ENCODE data around the gene EVL. TPM values are rescaled to one million over a fixed set of nuclear protein-coding genes. Genes with fewer than 3 reads are reported as not detected.

The EVL gene
- polyA plus RNA-seq, 2 of the 4 experiments (the other 2 are of a cell fraction), result 14.8 to 32.9 TPM

GRCh38 chr14:100121643-100122480, 56.6 kb downstream of the EVL start:
- H3K27ac ChIP-seq, result no peak overlapping the region
- H3K4me3 ChIP-seq, result no peak overlapping the region
- DNase-seq (ENCODE audit: low read depth in 1 of 2, low spot score in 1 of 2), result no peak
- no peak for FAIRE-seq
- no peaks in the 10 kb centered on the region for H3K9me3 ChIP-seq
- no peaks in the 10 kb centered on the region for H3K4me1 ChIP-seq
- H3K4me2 ChIP-seq, result no peak overlapping the region
- TF ChIP-seq HOXA7 (CRISPR knock-in tag; IDR thresholded peaks at IDR 0.05) (no peak), NFE2L2 (conservative IDR thresholded peaks at IDR 0.05; ENCODE audit: low read length) (no peak), RARB (CRISPR knock-in tag; IDR thresholded peaks at IDR 0.05) (no peak), CBX8 (IDR thresholded peaks at IDR 0.05) (no peak), POLR2A (IDR thresholded peaks at IDR 0.05; ENCODE audit: low read length) (no peak), RNF2 (IDR thresholded peaks at IDR 0.05; ENCODE audit: borderline replicate concordance, low read depth) (no peak), RCOR1 (IDR thresholded peaks at IDR 0.05; ENCODE audit: low read depth, low read length) (no peak), FOSB (CRISPR knock-in tag; IDR thresholded peaks at IDR 0.05) (no peak), MAZ (IDR thresholded peaks at IDR 0.05; ENCODE audit: borderline replicate concordance, low read depth, low read length) (no peak), GATA3 (IDR thresholded peaks at IDR 0.05; ENCODE audit: borderline replicate concordance) (no peak), TFCP2L1 (CRISPR knock-in tag; IDR thresholded peaks at IDR 0.05) (no peak), MYC (IDR thresholded peaks at IDR 0.05; ENCODE audit: borderline replicate concordance, low read length) (no peak), ZSCAN20 (CRISPR knock-in tag; IDR thresholded peaks at IDR 0.05) (no peak), HDAC2 (IDR thresholded peaks at IDR 0.05) (no peak)
- TF ChIP-seq, protein P1, sequence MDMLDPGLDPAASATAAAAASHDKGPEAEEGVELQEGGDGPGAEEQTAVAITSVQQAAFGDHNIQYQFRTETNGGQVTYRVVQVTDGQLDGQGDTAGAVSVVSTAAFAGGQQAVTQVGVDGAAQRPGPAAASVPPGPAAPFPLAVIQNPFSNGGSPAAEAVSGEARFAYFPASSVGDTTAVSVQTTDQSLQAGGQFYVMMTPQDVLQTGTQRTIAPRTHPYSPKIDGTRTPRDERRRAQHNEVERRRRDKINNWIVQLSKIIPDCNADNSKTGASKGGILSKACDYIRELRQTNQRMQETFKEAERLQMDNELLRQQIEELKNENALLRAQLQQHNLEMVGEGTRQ (IDR thresholded peaks at IDR 0.05), result no peak
- TF ChIP-seq, protein P2, sequence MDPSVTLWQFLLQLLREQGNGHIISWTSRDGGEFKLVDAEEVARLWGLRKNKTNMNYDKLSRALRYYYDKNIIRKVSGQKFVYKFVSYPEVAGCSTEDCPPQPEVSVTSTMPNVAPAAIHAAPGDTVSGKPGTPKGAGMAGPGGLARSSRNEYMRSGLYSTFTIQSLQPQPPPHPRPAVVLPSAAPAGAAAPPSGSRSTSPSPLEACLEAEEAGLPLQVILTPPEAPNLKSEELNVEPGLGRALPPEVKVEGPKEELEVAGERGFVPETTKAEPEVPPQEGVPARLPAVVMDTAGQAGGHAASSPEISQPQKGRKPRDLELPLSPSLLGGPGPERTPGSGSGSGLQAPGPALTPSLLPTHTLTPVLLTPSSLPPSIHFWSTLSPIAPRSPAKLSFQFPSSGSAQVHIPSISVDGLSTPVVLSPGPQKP (IDR thresholded peaks at IDR 0.05; ENCODE audit: low read depth, low read length), result no peak
- TF ChIP-seq, protein P3, sequence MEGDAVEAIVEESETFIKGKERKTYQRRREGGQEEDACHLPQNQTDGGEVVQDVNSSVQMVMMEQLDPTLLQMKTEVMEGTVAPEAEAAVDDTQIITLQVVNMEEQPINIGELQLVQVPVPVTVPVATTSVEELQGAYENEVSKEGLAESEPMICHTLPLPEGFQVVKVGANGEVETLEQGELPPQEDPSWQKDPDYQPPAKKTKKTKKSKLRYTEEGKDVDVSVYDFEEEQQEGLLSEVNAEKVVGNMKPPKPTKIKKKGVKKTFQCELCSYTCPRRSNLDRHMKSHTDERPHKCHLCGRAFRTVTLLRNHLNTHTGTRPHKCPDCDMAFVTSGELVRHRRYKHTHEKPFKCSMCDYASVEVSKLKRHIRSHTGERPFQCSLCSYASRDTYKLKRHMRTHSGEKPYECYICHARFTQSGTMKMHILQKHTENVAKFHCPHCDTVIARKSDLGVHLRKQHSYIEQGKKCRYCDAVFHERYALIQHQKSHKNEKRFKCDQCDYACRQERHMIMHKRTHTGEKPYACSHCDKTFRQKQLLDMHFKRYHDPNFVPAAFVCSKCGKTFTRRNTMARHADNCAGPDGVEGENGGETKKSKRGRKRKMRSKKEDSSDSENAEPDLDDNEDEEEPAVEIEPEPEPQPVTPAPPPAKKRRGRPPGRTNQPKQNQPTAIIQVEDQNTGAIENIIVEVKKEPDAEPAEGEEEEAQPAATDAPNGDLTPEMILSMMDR (IDR thresholded peaks at IDR 0.05), result no peak
- TF ChIP-seq, protein P4, sequence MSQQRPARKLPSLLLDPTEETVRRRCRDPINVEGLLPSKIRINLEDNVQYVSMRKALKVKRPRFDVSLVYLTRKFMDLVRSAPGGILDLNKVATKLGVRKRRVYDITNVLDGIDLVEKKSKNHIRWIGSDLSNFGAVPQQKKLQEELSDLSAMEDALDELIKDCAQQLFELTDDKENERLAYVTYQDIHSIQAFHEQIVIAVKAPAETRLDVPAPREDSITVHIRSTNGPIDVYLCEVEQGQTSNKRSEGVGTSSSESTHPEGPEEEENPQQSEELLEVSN (IDR thresholded peaks at IDR 0.05; ENCODE audit: borderline replicate concordance, low read depth), result no peak
- POLR2A ChIA-PET, result no interaction called here
- 86% methylated on average over 11 of the region's 14 CpGs for WGBS (ENCODE audit: missing lambda C conversion rate)
- CTCF ChIA-PET, result interaction anchor here (0.9 to 7.2 kb wide), 9 partner anchors 10 to 139 kb away, joined by 3 to 72 read pairs (median 4); no protein-coding TSS in a partner anchor
- ATAC-seq, result no peak

DNA sequence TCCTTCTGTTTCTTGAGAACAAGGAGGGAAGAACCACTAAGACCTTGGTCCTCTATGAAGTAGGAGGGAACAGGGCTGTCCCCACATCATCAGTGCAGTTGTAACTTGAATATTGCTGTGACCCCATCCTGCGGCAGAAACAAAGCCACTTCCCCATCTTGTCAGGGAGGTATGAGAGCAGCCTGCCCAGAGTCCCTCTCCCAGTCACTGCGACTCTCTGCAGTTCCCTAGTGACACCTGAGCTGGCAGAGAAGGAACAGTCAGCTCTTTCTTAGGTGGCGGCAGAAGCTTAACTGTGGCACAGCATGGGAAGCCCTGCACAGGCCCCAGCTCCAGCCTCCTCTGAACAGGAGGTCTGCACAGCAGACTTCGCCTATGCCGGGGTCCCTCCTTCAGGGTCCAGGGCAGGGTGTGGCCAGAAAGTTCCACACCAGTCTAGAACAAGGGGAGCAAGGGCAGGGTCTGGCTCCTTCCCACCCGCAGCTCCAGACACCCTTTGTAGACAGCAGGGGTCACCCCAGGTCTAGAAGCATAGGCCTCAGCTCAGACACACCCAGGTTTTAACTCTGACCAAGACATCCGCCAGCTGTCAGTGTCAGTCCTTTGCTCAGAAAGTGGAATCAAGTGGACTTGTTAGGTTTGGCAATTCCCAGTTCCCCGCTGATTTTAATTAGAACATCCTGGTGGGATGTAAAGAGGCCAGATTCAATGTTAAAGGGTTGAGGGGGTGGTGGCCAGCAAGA, 57.4 kb downstream of the EVL start:
- Histone ChIP-seq H3K27ac (no peak overlapping the region), H3K9me3 (no peaks in the 10 kb centered on the region), H3K4me1 (no peaks in the 10 kb centered on the region), H3K4me2 (no peak overlapping the region), H3K4me3 (no peak overlapping the region)
- ATAC-seq (peak; percentile 35 to 50; a peak in 3 of 6 replicates), DNase-seq (ENCODE audit: low read depth in 1 of 2, low spot score in 1 of 2) (no peak), FAIRE-seq (no peak)
- 0 out of 5 replicates have a peak, but pooled peaks of 1 of the 2 experiments have one; percentile 31 for TF ChIP-seq RAD21 (conservative IDR thresholded peaks at IDR 0.05 in 1 of 2, IDR thresholded peaks at IDR 0.05 in 1 of 2)
- TF ChIP-seq PHF8 (IDR thresholded peaks at IDR 0.05; ENCODE audit: borderline replicate concordance, low read depth), result no peak
- 0 out of 3 replicates have a peak, but pooled peaks have one; percentile 12 for TF ChIP-seq SMC3 (IDR thresholded peaks at IDR 0.05)
- no peak for TF ChIP-seq RCOR1 (IDR thresholded peaks at IDR 0.05; ENCODE audit: low read depth, low read length)
- no peak for TF ChIP-seq HOXB13 (CRISPR knock-in tag; IDR thresholded peaks at IDR 0.05; ENCODE audit: low read depth)
- TF ChIP-seq POLR2A (IDR thresholded peaks at IDR 0.05; ENCODE audit: low read length), result no peak
- TF ChIP-seq CHD4 (IDR thresholded peaks at IDR 0.05; ENCODE audit: borderline replicate concordance), result no peak
- TF ChIP-seq ZC3H11A (IDR thresholded peaks at IDR 0.05), result no peak
- CTCF ChIA-PET, result interaction anchor here (0.6 to 7.2 kb wide), 8 partner anchors 9 to 140 kb away, joined by 3 to 72 read pairs (median 6); no protein-coding TSS in a partner anchor
- POLR2A ChIA-PET, result no interaction called here
- WGBS (ENCODE audit: missing lambda C conversion rate), result 95% methylated on average over 8 of the region's 8 CpGs
